ENCODE data around the gene PTPRG.

Gene PTPRG

DNA sequence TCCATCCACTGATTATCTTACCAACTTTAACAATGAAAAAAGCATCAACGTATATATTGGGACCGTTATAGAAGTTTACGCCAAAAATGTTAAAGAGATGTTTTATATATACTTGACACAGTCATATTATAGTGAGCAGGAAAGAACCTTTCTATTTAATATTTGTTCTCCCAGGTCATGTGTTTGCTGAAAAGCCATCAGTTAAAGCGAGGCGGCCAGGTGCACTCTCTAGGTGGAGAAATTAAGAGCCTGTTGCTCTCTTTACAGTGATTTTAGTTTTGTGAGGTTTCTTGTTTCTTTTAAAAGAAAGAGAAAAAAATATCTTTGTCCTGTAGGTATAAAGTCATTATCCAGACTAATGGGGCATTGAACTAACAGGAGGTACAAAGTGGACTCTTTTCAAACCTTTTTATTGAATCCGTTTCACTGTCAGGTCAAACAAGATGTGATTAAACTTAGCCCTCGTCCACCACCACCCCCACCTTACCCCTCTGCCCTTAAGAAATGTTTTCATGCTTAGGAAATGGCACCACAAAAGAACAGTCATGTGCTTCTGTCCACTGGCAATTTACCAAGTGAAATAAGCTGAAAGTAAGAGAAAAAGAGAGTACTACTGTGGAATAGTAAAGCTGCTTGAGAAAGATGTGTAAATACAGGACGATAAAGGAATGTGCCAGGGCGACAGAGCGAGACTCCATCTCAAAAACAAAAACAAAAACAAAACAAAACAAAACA lies 279.9 kb downstream of the PTPRG start:
- no peak for DNase-seq

GRCh38 chr3:61841988-61842387 lies 280.6 kb downstream of the PTPRG start:
- DNase-seq = no peak

GRCh38 chr3:61844346-61844745 lies 283.0 kb downstream of the PTPRG start:
- DNase-seq = no peak

GRCh38 chr3:61846488-61846887 lies 285.1 kb downstream of the PTPRG start:
- no peak for DNase-seq

GRCh38 chr3:61847784-61848462 lies 286.6 kb downstream of the PTPRG start:
- DNase-seq = no peak

GRCh38 chr3:61848885-61849284 lies 287.5 kb downstream of the PTPRG start:
- DNase-seq = no peak

DNA sequence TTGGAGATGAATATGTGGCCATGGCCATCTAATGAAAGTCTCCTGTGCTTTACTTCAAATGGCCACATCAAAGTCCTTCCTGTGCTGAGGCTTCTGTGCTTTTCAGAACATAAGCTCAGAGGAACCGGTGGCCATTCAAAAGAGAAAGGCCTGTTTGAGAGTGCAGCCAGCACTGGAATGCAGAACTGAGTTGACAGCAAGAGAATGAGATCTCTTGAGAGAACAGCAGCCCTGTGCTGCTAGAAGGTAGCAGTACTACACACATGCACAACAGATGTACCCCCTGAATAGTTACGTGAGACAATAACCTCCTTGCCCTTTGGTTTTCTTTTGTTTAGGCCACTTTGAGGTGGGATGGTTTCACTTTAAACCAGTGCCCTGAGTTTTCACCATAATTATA lies 292.5 kb downstream of the PTPRG start:
- DNase-seq = no peak

DNA sequence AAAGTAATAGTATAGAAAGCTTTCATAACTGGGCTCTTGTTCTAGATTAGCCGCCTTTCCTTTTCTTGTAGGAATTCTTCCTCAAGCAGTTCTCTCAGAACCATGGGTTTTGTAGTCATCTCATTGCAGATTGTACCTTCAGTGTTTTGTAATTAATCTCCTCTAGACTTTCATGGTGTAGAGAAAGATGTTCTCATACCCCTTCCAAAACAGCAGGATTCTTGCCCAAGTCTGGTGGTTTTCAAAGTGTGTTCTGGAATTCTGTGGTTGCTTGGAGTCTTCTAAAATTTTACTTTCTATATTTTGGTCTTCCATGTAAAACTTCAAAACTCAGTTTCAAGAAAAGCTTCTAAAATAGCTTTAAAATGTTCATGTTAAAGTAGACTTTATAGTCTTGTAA lies 293.8 kb downstream of the PTPRG start:
- DNase-seq = no peak

GRCh38 chr3:61857297-61857696 lies 295.9 kb downstream of the PTPRG start:
- no peak for DNase-seq

GRCh38 chr3:61858054-61858453 lies 296.7 kb downstream of the PTPRG start:
- DNase-seq = no peak

- no peak for DNase-seq
Measured at GRCh38 chr3:61861410-61861809, 300.0 kb downstream of the PTPRG start.

DNA sequence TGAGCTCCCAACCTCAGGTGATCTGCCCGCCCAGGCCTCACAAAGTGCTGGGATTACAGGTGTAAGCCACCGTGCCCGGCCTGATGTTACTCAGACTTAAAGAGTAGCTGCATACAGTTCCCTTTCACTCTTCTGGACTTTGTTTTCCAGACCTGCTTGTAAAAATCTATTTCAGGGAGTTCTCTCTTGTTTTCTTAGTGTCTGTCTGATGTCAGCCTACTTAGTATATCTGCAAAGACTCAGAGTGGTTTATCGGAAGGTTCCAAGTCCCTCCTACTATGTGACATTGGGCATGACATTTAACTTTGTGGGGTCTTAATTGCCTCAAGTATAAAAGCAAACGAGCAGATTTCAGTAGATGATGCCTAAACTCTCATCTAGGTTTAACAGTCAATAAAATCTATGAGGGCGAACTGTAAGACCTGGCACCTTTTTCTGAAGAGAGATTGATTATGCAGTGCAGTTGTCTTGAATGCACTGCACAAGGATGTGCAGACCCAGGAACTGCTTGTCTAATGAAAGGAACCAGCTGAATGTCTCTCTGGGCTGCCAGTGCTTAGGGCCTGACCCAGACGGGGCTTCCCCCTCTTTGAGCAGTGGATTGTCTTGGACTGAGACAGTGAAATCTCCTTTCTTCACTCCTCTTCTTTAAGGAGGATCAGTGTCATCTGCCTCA lies 301.4 kb downstream of the PTPRG start:
- no peak for DNase-seq

GRCh38 chr3:61863579-61863978 lies 302.2 kb downstream of the PTPRG start:
- no peak for DNase-seq

- no peak for DNase-seq
Measured at GRCh38 chr3:61864886-61865285, 303.5 kb downstream of the PTPRG start.

- no peak for DNase-seq
Measured at GRCh38 chr3:61865466-61866152, 304.2 kb downstream of the PTPRG start.

GRCh38 chr3:61866153-61866542 lies 304.8 kb downstream of the PTPRG start:
- DNase-seq = no peak

DNA sequence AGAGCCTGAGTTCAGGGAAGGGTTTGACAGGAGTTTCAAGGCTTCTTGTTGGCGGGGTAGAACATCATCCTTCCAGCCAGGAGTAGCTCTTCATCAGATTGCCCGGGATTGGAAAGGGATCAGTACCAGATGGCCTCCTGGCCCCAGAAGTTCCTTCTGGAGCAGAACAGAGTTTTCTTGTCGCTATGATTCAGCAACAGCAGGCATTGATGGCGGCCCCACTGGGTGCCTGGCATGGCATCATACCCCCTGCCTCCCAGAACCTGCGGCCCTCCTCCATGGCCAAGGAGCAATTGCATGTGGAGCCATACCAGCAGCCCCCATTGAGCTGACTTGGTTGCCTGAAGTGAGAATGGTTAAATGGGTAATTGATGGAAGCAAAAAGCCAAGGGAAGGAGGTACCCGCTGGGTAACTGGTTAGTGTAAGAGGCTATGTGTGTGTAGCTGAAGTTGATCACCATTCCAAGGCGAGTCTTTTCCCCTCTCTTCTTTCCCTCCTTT lies 305.6 kb downstream of the PTPRG start:
- DNase-seq = no peak

- DNase-seq = no peak
Measured at GRCh38 chr3:61868499-61868898, 307.1 kb downstream of the PTPRG start.

DNA sequence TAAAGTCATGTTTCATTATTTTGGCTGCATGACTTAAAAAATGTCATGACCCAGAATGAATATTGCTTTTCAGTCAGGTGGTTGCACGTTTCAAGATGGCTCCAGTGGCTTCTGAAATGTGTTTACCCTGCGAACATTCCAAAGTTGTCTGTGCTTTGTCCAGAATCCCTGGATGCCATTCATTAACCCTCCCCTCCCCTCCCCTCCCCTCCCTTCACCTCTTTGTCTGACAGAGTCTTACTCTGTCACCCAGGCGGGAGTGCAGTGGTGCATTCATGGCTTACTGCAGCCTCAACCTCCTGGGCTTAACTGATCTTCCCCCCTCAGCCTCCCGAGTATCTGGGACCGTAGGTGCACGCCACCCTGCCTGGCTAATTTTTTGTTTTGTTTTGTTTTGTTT lies 308.0 kb downstream of the PTPRG start:
- no peak for DNase-seq

DNA sequence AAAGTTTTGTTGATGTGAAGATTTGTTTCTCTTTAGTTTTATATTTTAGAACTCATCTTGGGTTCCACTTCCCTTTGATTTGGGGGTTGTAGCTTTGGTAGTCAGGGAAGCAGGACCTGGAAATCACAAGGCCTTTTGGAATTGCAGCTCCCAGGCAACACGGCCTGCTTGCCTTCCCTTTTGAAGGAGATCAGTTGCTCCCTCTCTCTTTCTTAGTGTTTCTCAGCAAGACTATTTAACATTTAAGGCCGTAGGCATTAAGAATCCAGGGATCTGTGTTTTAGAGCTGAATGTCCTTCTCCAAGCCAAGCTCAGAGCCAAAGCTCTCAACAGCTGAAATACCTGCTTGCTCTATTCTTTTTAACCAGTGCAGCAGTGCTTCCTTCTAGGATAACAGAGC lies 310.3 kb downstream of the PTPRG start:
- no peak for DNase-seq

GRCh38 chr3:61872077-61872706 lies 310.8 kb downstream of the PTPRG start:
- DNase-seq = no peak

DNA sequence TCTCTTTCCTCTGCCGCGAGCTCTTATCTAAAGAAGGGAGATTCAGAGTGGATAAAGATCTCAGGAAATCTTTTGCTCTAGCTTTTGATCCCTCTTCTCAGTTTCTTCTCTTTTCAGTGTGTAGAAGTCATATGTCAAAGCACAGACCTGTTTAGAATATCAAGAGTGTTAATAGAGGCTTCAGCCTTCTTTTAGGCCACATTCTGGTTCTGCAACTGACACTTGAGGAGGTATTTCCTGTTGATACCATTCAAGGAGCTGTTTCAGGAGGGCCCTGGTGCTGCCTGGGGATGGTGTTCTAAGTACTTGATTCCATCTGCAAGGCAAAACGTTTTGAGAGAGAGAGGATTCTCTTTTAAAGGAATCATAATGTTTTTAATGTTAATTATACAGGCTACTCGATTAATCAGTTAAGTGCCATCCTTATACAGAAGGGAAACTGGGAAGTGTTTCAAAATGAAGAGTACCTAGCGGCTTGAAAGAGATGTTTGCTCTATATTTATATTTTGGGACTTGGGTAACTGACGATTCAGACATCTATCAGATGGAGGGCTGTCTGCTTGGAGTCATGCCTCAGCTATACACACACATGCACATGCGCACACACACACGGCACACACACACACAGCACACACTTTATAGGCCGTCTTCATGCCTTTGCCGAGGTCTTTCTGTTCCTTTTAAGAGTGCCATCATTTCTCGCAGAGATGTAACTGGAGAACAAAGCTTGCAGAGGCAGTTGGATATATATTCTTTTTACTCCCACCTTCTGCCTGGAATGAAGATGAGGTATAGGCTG lies 313.9 kb downstream of the PTPRG start:
- DNase-seq = no peak
